GM18861 (cell line): ENCODE data around the gene NPAT.
"Not testable (repeated sequence)": the region's sequence is repeated elsewhere in the genome, so short reads cannot be mapped to it uniquely, and the experiment has no call there.

ENCODE experiments used
- ATAC-seq: cut with Tn5 transposase; IDR thresholded peaks from one replicate; pipeline ENCODE4 v1.9.1; 2021; ENCODE audit not compliant: unreplicated experiment

The NPAT gene

GRCh38 chr11:108220721-108221336 is 1.6 kb downstream of the NPAT start:
- no peak for ATAC-seq

- no peak for ATAC-seq
These were observed 3.3 kb downstream of the NPAT start for GRCh38 chr11:108218912-108219783.

GRCh38 chr11:108218455-108218854 is 4.0 kb downstream of the NPAT start:
- ATAC-seq = no peak

- no peak for ATAC-seq
These were observed 5.5 kb downstream of the NPAT start for GRCh38 chr11:108216988-108217387.

- ATAC-seq = no peak
These were observed 8.7 kb downstream of the NPAT start for GRCh38 chr11:108213784-108214183.

GRCh38 chr11:108210441-108210840 is 12.0 kb downstream of the NPAT start:
- ATAC-seq = no peak

- ATAC-seq = no peak
These were observed 14.8 kb downstream of the NPAT start for GRCh38 chr11:108207683-108208060.

- ATAC-seq = no peak
These were observed 15.3 kb downstream of the NPAT start for GRCh38 chr11:108206969-108207682.

GRCh38 chr11:108206171-108206570 is 16.3 kb downstream of the NPAT start:
- ATAC-seq = no peak

- no peak for ATAC-seq
These were observed 17.4 kb downstream of the NPAT start for GRCh38 chr11:108204929-108205499.

- no peak for ATAC-seq
These were observed 18.1 kb downstream of the NPAT start for GRCh38 chr11:108204376-108204775.

GRCh38 chr11:108203075-108203474 is 19.4 kb downstream of the NPAT start:
- no peak for ATAC-seq

- peak; percentile 56 for ATAC-seq
These were observed 22.8 kb downstream of the NPAT start for GRCh38 chr11:108199446-108200321.

- no peak for ATAC-seq
These were observed 23.6 kb downstream of the NPAT start for GRCh38 chr11:108198833-108199232.

GRCh38 chr11:108197351-108197750 is 25.1 kb downstream of the NPAT start:
- ATAC-seq = no peak

- ATAC-seq = no peak
These were observed 25.5 kb downstream of the NPAT start for GRCh38 chr11:108196901-108197300.

- ATAC-seq = no peak
These were observed 28.7 kb downstream of the NPAT start for GRCh38 chr11:108193725-108194124.

GRCh38 chr11:108177570-108177969 is 44.9 kb downstream of the NPAT start:
- no peak for ATAC-seq

GRCh38 chr11:108170184-108170583 is 52.3 kb downstream of the NPAT start:
- ATAC-seq = no peak

GRCh38 chr11:108167624-108168023 is 54.8 kb downstream of the NPAT start:
- ATAC-seq = no peak

- ATAC-seq = not testable (repeated sequence)
These were observed 59.6 kb downstream of the NPAT start for GRCh38 chr11:108162878-108163277.
